GM08714 (cell line): ENCODE measurements around the gene HMSD.
"Not testable (repeated sequence)": the region's sequence is repeated elsewhere in the genome, so short reads cannot be mapped to it uniquely, and the experiment has no call there.

ENCODE experiments used
- H3K4me3 ChIP-seq: fragments of 200-500 bp; sonication (Bioruptor generic); 2 replicates; pipeline ENCODE4 v1.5.1; 2014; ENCODE audit warnings: mild to moderate bottlenecking, low read length, inconsistent platforms
- ZNF274 ChIP-seq: IDR thresholded peaks from 2 replicates; pipeline ENCODE4 v1.6.1; 2012; ENCODE audit warnings: mild to moderate bottlenecking, low read depth, low read length

Gene HMSD

GRCh38 chr18:63936156-63936931, 12.8 kb upstream of the HMSD start:
- H3K4me3 ChIP-seq = peak overlapping the region; percentile 64; the same call in 1 of the 2 replicates
- TF ChIP-seq ZNF274 = no peak

GRCh38 chr18:63936932-63937393, 12.1 kb upstream of the HMSD start:
- H3K4me3 ChIP-seq = peak overlapping the region; percentile 64; the same call in 1 of the 2 replicates
- no peak for TF ChIP-seq ZNF274

GRCh38 chr18:63940008-63940407, 9.1 kb upstream of the HMSD start:
- no peak for TF ChIP-seq ZNF274
- H3K4me3 ChIP-seq = no peak overlapping the region

- H3K4me3 ChIP-seq = not testable (repeated sequence)
Observed at GRCh38 chr18:63940543-63941050, 8.5 kb upstream of the HMSD start.

- no peak overlapping the region for H3K4me3 ChIP-seq
- no peak for TF ChIP-seq ZNF274
Observed at GRCh38 chr18:63947051-63947790, 1.9 kb upstream of the HMSD start.

GRCh38 chr18:63951302-63951705, 2.2 kb downstream of the HMSD start:
- H3K4me3 ChIP-seq = peak overlapping the region; percentile 29; the same call in 1 of the 2 replicates
- no peak for TF ChIP-seq ZNF274

GRCh38 chr18:63953811-63954210, 4.7 kb downstream of the HMSD start:
- no peak for TF ChIP-seq ZNF274
- no peak overlapping the region for H3K4me3 ChIP-seq

- no peak overlapping the region for H3K4me3 ChIP-seq
Observed at GRCh38 chr18:63956755-63957154, 7.7 kb downstream of the HMSD start.

GRCh38 chr18:63960891-63961290, 11.8 kb downstream of the HMSD start:
- H3K4me3 ChIP-seq = no peak overlapping the region
- no peak for TF ChIP-seq ZNF274

More at GRCh38 chr18:63956755-63957154, 7.7 kb downstream of the HMSD start:
- TF ChIP-seq ZNF274 = no peak

- H3K4me3 ChIP-seq = no peak overlapping the region
- no peak for TF ChIP-seq ZNF274
Observed at GRCh38 chr18:63961435-63961980, 12.4 kb downstream of the HMSD start.

GRCh38 chr18:63962137-63962536, 13.0 kb downstream of the HMSD start:
- TF ChIP-seq ZNF274 = no peak
- H3K4me3 ChIP-seq = no peak overlapping the region

- no peak for TF ChIP-seq ZNF274
- no peak overlapping the region for H3K4me3 ChIP-seq
Observed at GRCh38 chr18:63963615-63964256, 14.6 kb downstream of the HMSD start.

GRCh38 chr18:63964908-63965307, 15.8 kb downstream of the HMSD start:
- TF ChIP-seq ZNF274 = no peak
- no peak overlapping the region for H3K4me3 ChIP-seq

- no peak overlapping the region for H3K4me3 ChIP-seq
- TF ChIP-seq ZNF274 = no peak
Observed at GRCh38 chr18:63965716-63966330, 16.7 kb downstream of the HMSD start.
